Stimulated activated CD8-positive, alpha-beta memory T cell treated with anti-CD3 and anti-CD28 coated beads, Interleukin-7, amount 100 ng/mL, for 48 hours (primary cell): Measurements from ENCODE around the gene RNF13.
"Not testable (repeated sequence)": the region's sequence is repeated elsewhere in the genome, so short reads cannot be mapped to it uniquely, and the experiment has no call there.

Experiments
- DNase-seq, 2 donors: peaks; one replicate each; pipeline ENCODE4 v3.0.0-alpha.2; 2020; ENCODE audit warnings: low read depth in 1 of 2; ENCODE audit errors: extremely low read depth in 1 of 2

Gene RNF13

GRCh38 chr3:149800693-149801092, 12.3 kb upstream of the RNF13 start:
- DNase-seq, result no peak

GRCh38 chr3:149801195-149801594, 11.8 kb upstream of the RNF13 start:
- DNase-seq, result no peak

- no peak for DNase-seq
Measured at GRCh38 chr3:149801639-149802038, 11.4 kb upstream of the RNF13 start.

- DNase-seq, result no peak
Measured at GRCh38 chr3:149806171-149806778, 6.7 kb upstream of the RNF13 start.

- peak in 1 of 2 donors; percentile 40 for DNase-seq
Measured at GRCh38 chr3:149808209-149808829, 4.7 kb upstream of the RNF13 start.

GRCh38 chr3:149809699-149810098, 3.3 kb upstream of the RNF13 start:
- DNase-seq, result no peak

- DNase-seq, result no peak
Measured at GRCh38 chr3:149810846-149811245, 2.2 kb upstream of the RNF13 start.

GRCh38 chr3:149812165-149812605, 830 bp upstream of the RNF13 start:
- no peak for DNase-seq

- peak in 1 of 2 donors; percentile 1 for DNase-seq
Measured at GRCh38 chr3:149813367-149814281, 609 bp downstream of the RNF13 start.

- no peak for DNase-seq
Measured at GRCh38 chr3:149815321-149815720, 2.3 kb downstream of the RNF13 start.

- DNase-seq, result no peak
Measured at GRCh38 chr3:149815728-149816127, 2.7 kb downstream of the RNF13 start.

- DNase-seq, result no peak
Measured at GRCh38 chr3:149816311-149816710, 3.3 kb downstream of the RNF13 start.

- DNase-seq, result no peak
Measured at GRCh38 chr3:149816986-149817385, 4.0 kb downstream of the RNF13 start.

GRCh38 chr3:149819432-149819831, 6.4 kb downstream of the RNF13 start:
- DNase-seq, result no peak

- no peak for DNase-seq
Measured at GRCh38 chr3:149820183-149820582, 7.2 kb downstream of the RNF13 start.

GRCh38 chr3:149826636-149827035, 13.6 kb downstream of the RNF13 start:
- DNase-seq, result no peak

GRCh38 chr3:149828390-149828789, 15.4 kb downstream of the RNF13 start:
- no peak for DNase-seq

- DNase-seq, result not testable (repeated sequence)
Measured at GRCh38 chr3:149829631-149830030, 16.6 kb downstream of the RNF13 start.

GRCh38 chr3:149830902-149831301, 17.9 kb downstream of the RNF13 start:
- no peak for DNase-seq

- no peak for DNase-seq
Measured at GRCh38 chr3:149831321-149831720, 18.3 kb downstream of the RNF13 start.

- no peak for DNase-seq
Measured at GRCh38 chr3:149832086-149832485, 19.1 kb downstream of the RNF13 start.

GRCh38 chr3:149833241-149833640, 20.2 kb downstream of the RNF13 start:
- DNase-seq, result no peak
